ENCODE measurements around the gene RHOU.

The RHOU gene

DNA sequence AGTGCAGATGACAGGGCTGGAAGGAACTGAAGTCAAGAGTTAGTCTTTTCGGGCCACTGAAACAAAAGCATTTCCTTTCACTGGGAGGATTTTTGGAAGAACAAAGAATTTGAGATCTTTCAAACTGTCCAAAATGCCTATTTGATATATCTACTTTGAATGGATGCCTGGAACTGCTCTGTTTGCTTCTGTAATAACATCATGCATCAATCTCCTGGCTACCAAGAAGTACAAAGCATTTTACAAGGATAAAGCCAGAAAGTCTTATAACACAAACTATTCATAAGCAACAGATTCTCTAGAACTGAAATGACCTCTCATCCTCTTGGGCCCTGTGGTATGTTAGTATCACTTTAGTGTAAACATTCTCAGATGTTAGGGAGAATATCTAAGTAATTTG lies 18.2 kb upstream of the RHOU start:
- Histone ChIP-seq H3K4me3 (ENCODE audit: low read depth, low read length) (no peak overlapping the region), H3K27ac (no peak overlapping the region), H3K27me3 (replicated peaks) (no peaks in the 10 kb centered on the region), H3K36me3 (replicated peaks) (no peaks in the 10 kb centered on the region)
- in situ Hi-C loops (cut with HindIII; ENCODE audit: low pct_ligation_motif_present, low sequenced_read_pairs): no loop called here
- DNase-seq: no peak
- no peak for TF ChIP-seq CTCF (IDR thresholded peaks at IDR 0.05; ENCODE audit: low read depth, low read length, missing control alignments)

- H3K27me3 ChIP-seq (replicated peaks): no peaks in the 10 kb centered on the region
- no peak for DNase-seq
- no peak for TF ChIP-seq CTCF (IDR thresholded peaks at IDR 0.05; ENCODE audit: low read depth, low read length, missing control alignments)
- in situ Hi-C loops (cut with HindIII; ENCODE audit: low pct_ligation_motif_present, low sequenced_read_pairs): no loop called here
- no peak overlapping the region for H3K27ac ChIP-seq
- no peak overlapping the region for H3K4me3 ChIP-seq (ENCODE audit: low read depth, low read length)
- H3K36me3 ChIP-seq (replicated peaks): no peaks in the 10 kb centered on the region
Observed at GRCh38 chr1:228721407-228721806, 13.9 kb upstream of the RHOU start.

DNA sequence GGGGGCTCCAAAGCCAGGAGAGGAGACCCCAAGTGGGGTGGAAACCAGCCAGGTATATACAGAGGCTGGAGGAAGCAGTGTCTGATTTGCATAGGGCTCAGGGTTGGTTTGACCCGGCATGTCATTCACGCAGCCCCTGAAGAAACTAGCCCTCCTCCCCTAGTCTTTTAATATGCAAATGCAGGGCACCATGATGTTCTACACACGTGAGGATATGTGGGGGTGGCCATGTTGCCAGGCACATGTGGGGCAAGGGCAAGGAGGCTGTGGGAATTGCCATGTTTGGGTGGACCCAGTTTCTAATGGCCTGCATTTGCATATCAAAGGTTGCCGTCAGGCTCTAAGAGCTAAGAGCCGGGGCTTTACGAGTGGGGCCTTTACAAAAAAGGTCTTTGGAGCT lies 12.0 kb upstream of the RHOU start:
- Histone ChIP-seq H3K4me3 (ENCODE audit: low read depth, low read length) (no peak overlapping the region), H3K27me3 (replicated peaks) (no peaks in the 10 kb centered on the region)
- in situ Hi-C loops (cut with HindIII; ENCODE audit: low pct_ligation_motif_present, low sequenced_read_pairs): no loop called here

DNA sequence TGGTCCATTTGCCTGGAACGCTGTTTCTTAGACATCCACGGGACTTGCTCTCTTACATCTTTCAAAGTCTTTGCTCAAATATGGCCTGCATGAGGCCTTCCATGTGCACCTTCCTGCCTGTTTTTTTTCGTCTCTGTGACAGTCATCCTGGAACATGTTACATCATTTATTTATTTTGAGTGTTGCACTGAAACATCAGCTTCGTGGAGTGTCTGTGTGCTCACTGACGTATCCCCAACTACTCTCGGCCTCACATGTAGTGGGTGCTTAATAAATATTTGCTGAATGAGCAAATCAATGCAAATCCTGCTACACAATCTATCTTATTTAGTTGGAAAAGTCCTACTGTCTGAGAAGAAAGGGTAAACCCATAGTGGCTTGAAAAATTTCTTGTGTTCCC lies 11.4 kb upstream of the RHOU start:
- H3K4me3 ChIP-seq (ENCODE audit: low read depth, low read length): no peak overlapping the region
- in situ Hi-C loops (cut with HindIII; ENCODE audit: low pct_ligation_motif_present, low sequenced_read_pairs): no loop called here
- no peak for DNase-seq
- no peaks in the 10 kb centered on the region for H3K27me3 ChIP-seq (replicated peaks)
- no peak overlapping the region for H3K27ac ChIP-seq
- TF ChIP-seq CTCF (IDR thresholded peaks at IDR 0.05; ENCODE audit: low read depth, low read length, missing control alignments): no peak
- H3K36me3 ChIP-seq (replicated peaks): no peaks in the 10 kb centered on the region

More for the DNA sequence above, 12.0 kb upstream of the RHOU start:
- no peaks in the 10 kb centered on the region for H3K36me3 ChIP-seq (replicated peaks)
- H3K27ac ChIP-seq: no peak overlapping the region
- no peak for TF ChIP-seq CTCF (IDR thresholded peaks at IDR 0.05; ENCODE audit: low read depth, low read length, missing control alignments)
- DNase-seq: no peak

GRCh38 chr1:228725178-228725577 lies 10.1 kb upstream of the RHOU start:
- H3K27me3 ChIP-seq (replicated peaks): no peaks in the 10 kb centered on the region
- no peak for DNase-seq
- H3K27ac ChIP-seq: no peak overlapping the region
- TF ChIP-seq CTCF (IDR thresholded peaks at IDR 0.05; ENCODE audit: low read depth, low read length, missing control alignments): no peak
- no peaks in the 10 kb centered on the region for H3K36me3 ChIP-seq (replicated peaks)
- H3K4me3 ChIP-seq (ENCODE audit: low read depth, low read length): no peak overlapping the region
- in situ Hi-C loops (cut with HindIII; ENCODE audit: low pct_ligation_motif_present, low sequenced_read_pairs): no loop called here

- in situ Hi-C loops (cut with HindIII; ENCODE audit: low pct_ligation_motif_present, low sequenced_read_pairs): no loop called here
- DNase-seq: no peak
- Histone ChIP-seq H3K4me3 (ENCODE audit: low read depth, low read length) (no peak overlapping the region), H3K27ac (no peak overlapping the region), H3K36me3 (replicated peaks) (no peaks in the 10 kb centered on the region), H3K27me3 (replicated peaks) (no peaks in the 10 kb centered on the region)
- TF ChIP-seq CTCF (IDR thresholded peaks at IDR 0.05; ENCODE audit: low read depth, low read length, missing control alignments): no peak
Observed at GRCh38 chr1:228727681-228728171, 7.6 kb upstream of the RHOU start.

Data from brain microvascular endothelial cell (primary cell).